ENCODE measurements around the gene SPTLC3.

DNA sequence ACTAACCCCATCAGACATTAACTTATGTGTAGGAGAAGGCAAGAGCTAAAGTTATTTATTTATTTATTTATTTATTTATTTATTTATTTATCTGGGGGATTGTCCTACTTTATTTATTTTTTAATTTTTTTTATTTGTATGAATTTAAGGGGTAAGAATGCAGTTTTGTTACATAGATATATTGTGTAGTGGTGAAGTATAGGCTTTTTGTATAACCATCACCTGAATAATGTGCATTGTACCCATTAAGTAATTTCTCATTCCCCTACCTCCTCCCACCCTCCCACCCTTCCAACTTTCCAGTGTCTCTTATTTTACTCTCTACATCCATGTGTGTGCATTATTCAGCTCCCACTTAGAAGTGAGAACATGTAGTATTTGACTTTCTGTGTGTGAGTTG lies 51.6 kb downstream of the SPTLC3 start:
- TF ChIP-seq, protein P1, sequence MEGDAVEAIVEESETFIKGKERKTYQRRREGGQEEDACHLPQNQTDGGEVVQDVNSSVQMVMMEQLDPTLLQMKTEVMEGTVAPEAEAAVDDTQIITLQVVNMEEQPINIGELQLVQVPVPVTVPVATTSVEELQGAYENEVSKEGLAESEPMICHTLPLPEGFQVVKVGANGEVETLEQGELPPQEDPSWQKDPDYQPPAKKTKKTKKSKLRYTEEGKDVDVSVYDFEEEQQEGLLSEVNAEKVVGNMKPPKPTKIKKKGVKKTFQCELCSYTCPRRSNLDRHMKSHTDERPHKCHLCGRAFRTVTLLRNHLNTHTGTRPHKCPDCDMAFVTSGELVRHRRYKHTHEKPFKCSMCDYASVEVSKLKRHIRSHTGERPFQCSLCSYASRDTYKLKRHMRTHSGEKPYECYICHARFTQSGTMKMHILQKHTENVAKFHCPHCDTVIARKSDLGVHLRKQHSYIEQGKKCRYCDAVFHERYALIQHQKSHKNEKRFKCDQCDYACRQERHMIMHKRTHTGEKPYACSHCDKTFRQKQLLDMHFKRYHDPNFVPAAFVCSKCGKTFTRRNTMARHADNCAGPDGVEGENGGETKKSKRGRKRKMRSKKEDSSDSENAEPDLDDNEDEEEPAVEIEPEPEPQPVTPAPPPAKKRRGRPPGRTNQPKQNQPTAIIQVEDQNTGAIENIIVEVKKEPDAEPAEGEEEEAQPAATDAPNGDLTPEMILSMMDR (IDR thresholded peaks at IDR 0.05), result no peak
- TF ChIP-seq, protein P2, sequence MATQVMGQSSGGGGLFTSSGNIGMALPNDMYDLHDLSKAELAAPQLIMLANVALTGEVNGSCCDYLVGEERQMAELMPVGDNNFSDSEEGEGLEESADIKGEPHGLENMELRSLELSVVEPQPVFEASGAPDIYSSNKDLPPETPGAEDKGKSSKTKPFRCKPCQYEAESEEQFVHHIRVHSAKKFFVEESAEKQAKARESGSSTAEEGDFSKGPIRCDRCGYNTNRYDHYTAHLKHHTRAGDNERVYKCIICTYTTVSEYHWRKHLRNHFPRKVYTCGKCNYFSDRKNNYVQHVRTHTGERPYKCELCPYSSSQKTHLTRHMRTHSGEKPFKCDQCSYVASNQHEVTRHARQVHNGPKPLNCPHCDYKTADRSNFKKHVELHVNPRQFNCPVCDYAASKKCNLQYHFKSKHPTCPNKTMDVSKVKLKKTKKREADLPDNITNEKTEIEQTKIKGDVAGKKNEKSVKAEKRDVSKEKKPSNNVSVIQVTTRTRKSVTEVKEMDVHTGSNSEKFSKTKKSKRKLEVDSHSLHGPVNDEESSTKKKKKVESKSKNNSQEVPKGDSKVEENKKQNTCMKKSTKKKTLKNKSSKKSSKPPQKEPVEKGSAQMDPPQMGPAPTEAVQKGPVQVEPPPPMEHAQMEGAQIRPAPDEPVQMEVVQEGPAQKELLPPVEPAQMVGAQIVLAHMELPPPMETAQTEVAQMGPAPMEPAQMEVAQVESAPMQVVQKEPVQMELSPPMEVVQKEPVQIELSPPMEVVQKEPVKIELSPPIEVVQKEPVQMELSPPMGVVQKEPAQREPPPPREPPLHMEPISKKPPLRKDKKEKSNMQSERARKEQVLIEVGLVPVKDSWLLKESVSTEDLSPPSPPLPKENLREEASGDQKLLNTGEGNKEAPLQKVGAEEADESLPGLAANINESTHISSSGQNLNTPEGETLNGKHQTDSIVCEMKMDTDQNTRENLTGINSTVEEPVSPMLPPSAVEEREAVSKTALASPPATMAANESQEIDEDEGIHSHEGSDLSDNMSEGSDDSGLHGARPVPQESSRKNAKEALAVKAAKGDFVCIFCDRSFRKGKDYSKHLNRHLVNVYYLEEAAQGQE (IDR thresholded peaks at IDR 0.05; ENCODE audit: insufficient read depth in 1 of 2, low read depth in 2 of 2, low read length in 1 of 2), result no peak
- TF ChIP-seq SIN3A (IDR thresholded peaks at IDR 0.05; ENCODE audit: borderline replicate concordance, insufficient read depth, low read depth, low read length) (no peak), POLR2AphosphoS5 (IDR thresholded peaks at IDR 0.05; ENCODE audit: low read depth, low read length) (no peak)
